ENCODE data around the gene JAKMIP2. TPM values are rescaled to one million over a fixed set of nuclear protein-coding genes. Genes with fewer than 3 reads are reported as not detected.
A peak's percentile ranks its signal among the peaks of the same experiment; 100 is the strongest.
"Not testable (repeated sequence)": the region's sequence is repeated elsewhere in the genome, so short reads cannot be mapped to it uniquely, and the experiment has no call there.

JAKMIP2 gene
- total and polyA plus RNA-seq, 2 donors, result 0.49 to 4.5 TPM

GRCh38 chr5:147564124-147564486 is 218.4 kb downstream of the JAKMIP2 start:
- DNase-seq (ENCODE audit: extremely low spot score), result no peak
- H3K4me1 ChIP-seq (ENCODE audit: insufficient read depth), result no peaks in the 10 kb centered on the region
- no peaks in the 10 kb centered on the region for H3K36me3 ChIP-seq (ENCODE audit: insufficient read depth)
- H3K27ac ChIP-seq (ENCODE audit: low read depth), result no peak overlapping the region
- WGBS, result 81% methylated on average over 3 of the region's 3 CpGs
- no peak overlapping the region for H3K4me3 ChIP-seq (ENCODE audit: low read depth, low read length)

- Histone ChIP-seq H3K4me1 (ENCODE audit: insufficient read depth) (no peaks in the 10 kb centered on the region), H3K4me3 (ENCODE audit: low read depth, low read length) (no peak overlapping the region), H3K36me3 (ENCODE audit: insufficient read depth) (no peaks in the 10 kb centered on the region), H3K27ac (ENCODE audit: low read depth) (no peak overlapping the region)
- WGBS, result 91% methylated on average over 1 of the region's 1 CpG
- DNase-seq (ENCODE audit: extremely low spot score), result no peak
These were observed 218.9 kb downstream of the JAKMIP2 start for GRCh38 chr5:147563466-147564123.

- Histone ChIP-seq H3K27ac (ENCODE audit: low read depth) (no peak overlapping the region), H3K4me1 (ENCODE audit: insufficient read depth) (no peaks in the 10 kb centered on the region), H3K36me3 (ENCODE audit: insufficient read depth) (no peaks in the 10 kb centered on the region), H3K4me3 (ENCODE audit: low read depth, low read length) (no peak overlapping the region)
- DNase-seq (ENCODE audit: extremely low spot score), result no peak
- WGBS, result 89% methylated on average over 2 of the region's 2 CpGs
These were observed 221.1 kb downstream of the JAKMIP2 start for GRCh38 chr5:147561435-147561834.

GRCh38 chr5:147560718-147561331 is 221.7 kb downstream of the JAKMIP2 start:
- H3K27ac ChIP-seq (ENCODE audit: low read depth), result no peak overlapping the region
- H3K4me1 ChIP-seq (ENCODE audit: insufficient read depth), result no peaks in the 10 kb centered on the region
- 87% methylated on average over 2 of the region's 2 CpGs for WGBS
- no peak overlapping the region for H3K4me3 ChIP-seq (ENCODE audit: low read depth, low read length)
- H3K36me3 ChIP-seq (ENCODE audit: insufficient read depth), result no peaks in the 10 kb centered on the region
- DNase-seq (ENCODE audit: extremely low spot score), result no peak

GRCh38 chr5:147559749-147560148 is 222.8 kb downstream of the JAKMIP2 start:
- 58% methylated on average over 2 of the region's 2 CpGs for WGBS

GRCh38 chr5:147558826-147559225 is 223.7 kb downstream of the JAKMIP2 start:
- no peak for DNase-seq (ENCODE audit: extremely low spot score)
- no peaks in the 10 kb centered on the region for H3K4me1 ChIP-seq (ENCODE audit: insufficient read depth)
- 9% methylated on average over 2 of the region's 2 CpGs for WGBS
- H3K27ac ChIP-seq (ENCODE audit: low read depth), result no peak overlapping the region
- H3K36me3 ChIP-seq (ENCODE audit: insufficient read depth), result no peaks in the 10 kb centered on the region
- H3K4me3 ChIP-seq (ENCODE audit: low read depth, low read length), result no peak overlapping the region

More at GRCh38 chr5:147559749-147560148, 222.8 kb downstream of the JAKMIP2 start:
- no peak for DNase-seq (ENCODE audit: extremely low spot score)
- Histone ChIP-seq H3K4me3 (ENCODE audit: low read depth, low read length) (no peak overlapping the region), H3K27ac (ENCODE audit: low read depth) (no peak overlapping the region), H3K36me3 (ENCODE audit: insufficient read depth) (no peaks in the 10 kb centered on the region), H3K4me1 (ENCODE audit: insufficient read depth) (no peaks in the 10 kb centered on the region)

- Histone ChIP-seq H3K4me3 (ENCODE audit: low read depth, low read length) (no peak overlapping the region), H3K4me1 (ENCODE audit: insufficient read depth) (no peaks in the 10 kb centered on the region), H3K27ac (ENCODE audit: low read depth) (no peak overlapping the region), H3K36me3 (ENCODE audit: insufficient read depth) (no peaks in the 10 kb centered on the region)
- DNase-seq (ENCODE audit: extremely low spot score), result no peak
- WGBS, result 45% methylated on average over 8 of the region's 8 CpGs
These were observed 224.4 kb downstream of the JAKMIP2 start for GRCh38 chr5:147557876-147558745.

GRCh38 chr5:147555176-147555575 is 227.4 kb downstream of the JAKMIP2 start:
- Histone ChIP-seq H3K27ac (ENCODE audit: low read depth) (peak overlapping the region; percentile 59), H3K4me3 (ENCODE audit: low read depth, low read length) (no peak overlapping the region), H3K36me3 (ENCODE audit: insufficient read depth) (no peaks in the 10 kb centered on the region), H3K4me1 (ENCODE audit: insufficient read depth) (no peaks in the 10 kb centered on the region)
- DNase-seq (ENCODE audit: extremely low spot score), result no peak
- 61% methylated on average over 7 of the region's 7 CpGs for WGBS

GRCh38 chr5:147554261-147554817 is 228.2 kb downstream of the JAKMIP2 start:
- Histone ChIP-seq H3K4me1 (ENCODE audit: insufficient read depth) (no peaks in the 10 kb centered on the region), H3K36me3 (ENCODE audit: insufficient read depth) (no peaks in the 10 kb centered on the region), H3K4me3 (ENCODE audit: low read depth, low read length) (peak overlapping the region; percentile 24), H3K27ac (ENCODE audit: low read depth) (peak overlapping the region; percentile 76)
- DNase-seq (ENCODE audit: extremely low spot score), result peak; percentile 93
- WGBS, result 11% methylated on average over 7 of the region's 7 CpGs

- Histone ChIP-seq H3K4me3 (ENCODE audit: low read depth, low read length) (peak overlapping the region; percentile 24), H3K27ac (ENCODE audit: low read depth) (peak overlapping the region; percentile 76)
- DNase-seq (ENCODE audit: extremely low spot score); H3K36me3 ChIP-seq (ENCODE audit: insufficient read depth); H3K4me1 ChIP-seq (ENCODE audit: insufficient read depth): not testable (repeated sequence)
- 37% methylated on average over 5 of the region's 5 CpGs for WGBS
These were observed 228.7 kb downstream of the JAKMIP2 start for GRCh38 chr5:147553817-147554216.

- no peak for DNase-seq (ENCODE audit: extremely low spot score)
- Histone ChIP-seq H3K36me3 (ENCODE audit: insufficient read depth) (no peaks in the 10 kb centered on the region), H3K4me1 (ENCODE audit: insufficient read depth) (no peaks in the 10 kb centered on the region), H3K4me3 (ENCODE audit: low read depth, low read length) (no peak overlapping the region), H3K27ac (ENCODE audit: low read depth) (no peak overlapping the region)
- WGBS, result 42% methylated on average over 4 of the region's 4 CpGs
These were observed 229.6 kb downstream of the JAKMIP2 start for GRCh38 chr5:147552897-147553296.

GRCh38 chr5:147551677-147552076 is 230.9 kb downstream of the JAKMIP2 start:
- Histone ChIP-seq H3K27ac (ENCODE audit: low read depth) (no peak overlapping the region), H3K4me3 (ENCODE audit: low read depth, low read length) (no peak overlapping the region), H3K36me3 (ENCODE audit: insufficient read depth) (no peaks in the 10 kb centered on the region), H3K4me1 (ENCODE audit: insufficient read depth) (no peaks in the 10 kb centered on the region)
- DNase-seq (ENCODE audit: extremely low spot score), result no peak
- 36% methylated on average over 1 of the region's 1 CpG for WGBS

- Histone ChIP-seq H3K27ac (ENCODE audit: low read depth) (no peak overlapping the region), H3K4me3 (ENCODE audit: low read depth, low read length) (no peak overlapping the region), H3K4me1 (ENCODE audit: insufficient read depth) (no peaks in the 10 kb centered on the region), H3K36me3 (ENCODE audit: insufficient read depth) (no peaks in the 10 kb centered on the region)
- WGBS, result 36% methylated on average over 3 of the region's 3 CpGs
- DNase-seq (ENCODE audit: extremely low spot score), result no peak
These were observed 234.8 kb downstream of the JAKMIP2 start for GRCh38 chr5:147547730-147548129.

Measured in urinary bladder (tissue), 4 donors.